GM19240 (cell line): ENCODE measurements around the gene NKAIN2.
"Not testable (repeated sequence)": the region's sequence is repeated elsewhere in the genome, so short reads cannot be mapped to it uniquely, and the experiment has no call there.

ENCODE experiments used
- DNase-seq: peaks from one replicate; pipeline ENCODE4 v3.0.0; 2011; ENCODE audit warnings: low spot score; ENCODE audit not compliant: insufficient read length

The NKAIN2 gene

GRCh38 chr6:124197148-124197547 lies 393.5 kb downstream of the NKAIN2 start:
- DNase-seq, result no peak

GRCh38 chr6:124199286-124199685 lies 395.6 kb downstream of the NKAIN2 start:
- no peak for DNase-seq

- DNase-seq, result no peak
These were observed 397.0 kb downstream of the NKAIN2 start for GRCh38 chr6:124200661-124201060.

- DNase-seq, result no peak
These were observed 399.6 kb downstream of the NKAIN2 start for GRCh38 chr6:124203101-124203811.

GRCh38 chr6:124203812-124204167 lies 400.1 kb downstream of the NKAIN2 start:
- DNase-seq, result no peak

- no peak for DNase-seq
These were observed 402.3 kb downstream of the NKAIN2 start for GRCh38 chr6:124205921-124206320.

- DNase-seq, result no peak
These were observed 420.1 kb downstream of the NKAIN2 start for GRCh38 chr6:124223611-124224345.

GRCh38 chr6:124226396-124226795 lies 422.7 kb downstream of the NKAIN2 start:
- DNase-seq, result no peak

GRCh38 chr6:124233221-124233620 lies 429.6 kb downstream of the NKAIN2 start:
- no peak for DNase-seq

- no peak for DNase-seq
These were observed 431.1 kb downstream of the NKAIN2 start for GRCh38 chr6:124234801-124235200.

- DNase-seq, result no peak
These were observed 434.2 kb downstream of the NKAIN2 start for GRCh38 chr6:124237911-124238310.

- DNase-seq, result not testable (repeated sequence)
These were observed 434.7 kb downstream of the NKAIN2 start for GRCh38 chr6:124238408-124238807.

- DNase-seq, result no peak
These were observed 451.4 kb downstream of the NKAIN2 start for GRCh38 chr6:124254941-124255685.

- DNase-seq, result no peak
These were observed 456.7 kb downstream of the NKAIN2 start for GRCh38 chr6:124260337-124260736.

- no peak for DNase-seq
These were observed 466.1 kb downstream of the NKAIN2 start for GRCh38 chr6:124269733-124270132.

- DNase-seq, result no peak
These were observed 470.0 kb downstream of the NKAIN2 start for GRCh38 chr6:124273701-124274100.

GRCh38 chr6:124282541-124282940 lies 478.9 kb downstream of the NKAIN2 start:
- no peak for DNase-seq

- DNase-seq, result no peak
These were observed 479.8 kb downstream of the NKAIN2 start for GRCh38 chr6:124283486-124283885.

GRCh38 chr6:124285146-124285545 lies 481.5 kb downstream of the NKAIN2 start:
- DNase-seq, result no peak

GRCh38 chr6:124294574-124295200 lies 491.0 kb downstream of the NKAIN2 start:
- no peak for DNase-seq

- DNase-seq, result no peak
These were observed 493.8 kb downstream of the NKAIN2 start for GRCh38 chr6:124297507-124297906.

GRCh38 chr6:124298730-124299129 lies 495.1 kb downstream of the NKAIN2 start:
- no peak for DNase-seq
